ENCODE results near the gene PALM.

GRCh38 chr19:685454-685931 is 23.2 kb upstream of the PALM start:
- TF ChIP-seq SUZ12 (IDR thresholded peaks at IDR 0.05) (no peak), LEF1 (IDR thresholded peaks at IDR 0.05; ENCODE audit: borderline replicate concordance) (no peak), ZNF384 (IDR thresholded peaks at IDR 0.05) (no peak), BHLHE40 (IDR thresholded peaks at IDR 0.05; ENCODE audit: borderline replicate concordance) (no peak), PKNOX1 (IDR thresholded peaks at IDR 0.05) (no peak), SP1 (IDR thresholded peaks at IDR 0.05) (no peak), ARNT (IDR thresholded peaks at IDR 0.05) (no peak), FOXK2 (IDR thresholded peaks at IDR 0.05) (no peak), FOXM1 (IDR thresholded peaks at IDR 0.05; ENCODE audit: borderline replicate concordance) (no peak), CTBP1 (IDR thresholded peaks at IDR 0.05; ENCODE audit: borderline replicate concordance) (no peak), HDGF (IDR thresholded peaks at IDR 0.05; ENCODE audit: borderline replicate concordance) (no peak), FOXA1 (IDR thresholded peaks at IDR 0.05) (no peak), ELF4 (IDR thresholded peaks at IDR 0.05) (no peak), L3MBTL2 (conservative IDR thresholded peaks at IDR 0.05) (no peak)
